Measurements from ENCODE around the gene MCTP1.

The MCTP1 gene

GRCh38 chr5:94793113-94793815 is 491.6 kb downstream of the MCTP1 start:
- Histone ChIP-seq H4K20me1 (ENCODE audit: insufficient read depth, low read length, poor library complexity, severe bottlenecking) (no peaks in the 10 kb centered on the region), H3K9me3 (ENCODE audit: insufficient read depth, low read depth, low read length) (no peaks in the 10 kb centered on the region), H2AFZ (ENCODE audit: low read length) (peak overlapping the region; percentile 14), H3K4me1 (ENCODE audit: insufficient read depth, low read length, poor library complexity, severe bottlenecking) (peaks cover 51% of the 10 kb centered on the region), H3K79me2 (ENCODE audit: insufficient read depth, low read length) (no peaks in the 10 kb centered on the region), H3K9ac (ENCODE audit: low read depth, low read length, poor library complexity, severe bottlenecking) (peak overlapping the region; percentile 58), H3F3A (ENCODE audit: low read depth) (0 out of 2 replicates have a peak, but pooled peaks cover 8% of the 10 kb centered on the region), H3K4me3 (ENCODE audit: low read length, poor library complexity, severe bottlenecking) (peak overlapping the region; percentile 50), H3K36me3 (ENCODE audit: insufficient read depth, low read length) (no peaks in the 10 kb centered on the region), H3K27me3 (ENCODE audit: insufficient read depth, low read length, poor library complexity, severe bottlenecking) (no peaks in the 10 kb centered on the region), H3K9me2 (replicated peaks; ENCODE audit: low read depth, low read length) (no peaks in the 10 kb centered on the region), H3K4me2 (ENCODE audit: low read depth, low read length, poor library complexity, severe bottlenecking) (peak overlapping the region; percentile 76)
- TF ChIP-seq CTCF (conservative IDR thresholded peaks at IDR 0.05; ENCODE audit: low read length), result no peak
- TF ChIP-seq EZH2phosphoT487 (IDR thresholded peaks at IDR 0.05; ENCODE audit: borderline replicate concordance), result no peak

GRCh38 chr5:94791829-94792228 is 493.1 kb downstream of the MCTP1 start:
- 0 out of 2 replicates have a peak, but pooled peaks cover 8% of the 10 kb centered on the region for H3F3A ChIP-seq (ENCODE audit: low read depth)
- H2AFZ ChIP-seq (ENCODE audit: low read length), result no peak overlapping the region
- no peaks in the 10 kb centered on the region for H3K9me2 ChIP-seq (replicated peaks; ENCODE audit: low read depth, low read length)
- no peak overlapping the region for H3K4me2 ChIP-seq (ENCODE audit: low read depth, low read length, poor library complexity, severe bottlenecking)
- H3K27me3 ChIP-seq (ENCODE audit: insufficient read depth, low read length, poor library complexity, severe bottlenecking), result no peaks in the 10 kb centered on the region
- no peak overlapping the region for H3K9ac ChIP-seq (ENCODE audit: low read depth, low read length, poor library complexity, severe bottlenecking)
- TF ChIP-seq EZH2phosphoT487 (IDR thresholded peaks at IDR 0.05; ENCODE audit: borderline replicate concordance) (no peak), CTCF (conservative IDR thresholded peaks at IDR 0.05; ENCODE audit: low read length) (no peak)
- no peaks in the 10 kb centered on the region for H3K36me3 ChIP-seq (ENCODE audit: insufficient read depth, low read length)
- peaks cover 52% of the 10 kb centered on the region for H3K4me1 ChIP-seq (ENCODE audit: insufficient read depth, low read length, poor library complexity, severe bottlenecking)
- H4K20me1 ChIP-seq (ENCODE audit: insufficient read depth, low read length, poor library complexity, severe bottlenecking), result no peaks in the 10 kb centered on the region
- no peaks in the 10 kb centered on the region for H3K79me2 ChIP-seq (ENCODE audit: insufficient read depth, low read length)
- no peak overlapping the region for H3K4me3 ChIP-seq (ENCODE audit: low read length, poor library complexity, severe bottlenecking)
- H3K9me3 ChIP-seq (ENCODE audit: insufficient read depth, low read depth, low read length), result no peaks in the 10 kb centered on the region

- Histone ChIP-seq H3K79me2 (ENCODE audit: insufficient read depth, low read length) (no peaks in the 10 kb centered on the region), H3K4me3 (ENCODE audit: low read length, poor library complexity, severe bottlenecking) (no peak overlapping the region), H3F3A (ENCODE audit: low read depth) (0 out of 2 replicates have a peak, but pooled peaks cover 5% of the 10 kb centered on the region), H3K9me2 (replicated peaks; ENCODE audit: low read depth, low read length) (no peaks in the 10 kb centered on the region), H3K36me3 (ENCODE audit: insufficient read depth, low read length) (no peaks in the 10 kb centered on the region), H2AFZ (ENCODE audit: low read length) (no peak overlapping the region), H3K27me3 (ENCODE audit: insufficient read depth, low read length, poor library complexity, severe bottlenecking) (no peaks in the 10 kb centered on the region), H4K20me1 (ENCODE audit: insufficient read depth, low read length, poor library complexity, severe bottlenecking) (no peaks in the 10 kb centered on the region), H3K4me1 (ENCODE audit: insufficient read depth, low read length, poor library complexity, severe bottlenecking) (peaks cover 32% of the 10 kb centered on the region), H3K9ac (ENCODE audit: low read depth, low read length, poor library complexity, severe bottlenecking) (no peak overlapping the region), H3K9me3 (ENCODE audit: insufficient read depth, low read depth, low read length) (no peaks in the 10 kb centered on the region), H3K4me2 (ENCODE audit: low read depth, low read length, poor library complexity, severe bottlenecking) (no peak overlapping the region)
- no peak for TF ChIP-seq CTCF (conservative IDR thresholded peaks at IDR 0.05; ENCODE audit: low read length)
- no peak for TF ChIP-seq EZH2phosphoT487 (IDR thresholded peaks at IDR 0.05; ENCODE audit: borderline replicate concordance)
These were observed 496.4 kb downstream of the MCTP1 start for GRCh38 chr5:94788527-94788926.
